Prostate gland (tissue), 2 donors: ENCODE measurements around the gene UAP1L1.
"Not testable (repeated sequence)": the region's sequence is repeated elsewhere in the genome, so short reads cannot be mapped to it uniquely, and the experiment has no call there.

Experiments
- CTCF ChIP-seq, 4 experiments: fragments of 200-600 bp in 2 of 4; fragments of 450-650 bp in 2 of 4; sonication (generic) in 2 of 4; IDR thresholded peaks; 1 replicate in 3 of 4; 2 replicates in 1 of 4; pipeline ENCODE4 v1.5.1; 2016 to 2019; ENCODE audit warnings: antibody characterized with exemption in 4 of 4, mild to moderate bottlenecking in 2 of 4, moderate library complexity in 2 of 4
- POLR2A ChIP-seq: fragments of 450-650 bp; IDR thresholded peaks from one replicate; pipeline ENCODE4 v1.6.1; 2016; ENCODE audit warnings: antibody characterized with exemption, mild to moderate bottlenecking
- POLR2AphosphoS5 ChIP-seq: sonication (generic); formaldehyde crosslinking; IDR thresholded peaks from one replicate; pipeline ENCODE4 v1.6.1; 2017; ENCODE audit warnings: antibody characterized with exemption

GRCh38 chr9:137122796-137123467 is 45.6 kb downstream of the UAP1L1 start:
- not testable (repeated sequence) for TF ChIP-seq POLR2A; POLR2AphosphoS5; CTCF (IDR thresholded peaks at IDR 0.05)
